ENCODE results near the gene GINM1. TPM values are rescaled to one million over a fixed set of nuclear protein-coding genes. Genes with fewer than 3 reads are reported as not detected.
A peak's percentile ranks its signal among the peaks of the same experiment; 100 is the strongest.

The GINM1 gene
- total RNA-seq, 1 donor from 2014 or later, result 36.5 TPM

DNA sequence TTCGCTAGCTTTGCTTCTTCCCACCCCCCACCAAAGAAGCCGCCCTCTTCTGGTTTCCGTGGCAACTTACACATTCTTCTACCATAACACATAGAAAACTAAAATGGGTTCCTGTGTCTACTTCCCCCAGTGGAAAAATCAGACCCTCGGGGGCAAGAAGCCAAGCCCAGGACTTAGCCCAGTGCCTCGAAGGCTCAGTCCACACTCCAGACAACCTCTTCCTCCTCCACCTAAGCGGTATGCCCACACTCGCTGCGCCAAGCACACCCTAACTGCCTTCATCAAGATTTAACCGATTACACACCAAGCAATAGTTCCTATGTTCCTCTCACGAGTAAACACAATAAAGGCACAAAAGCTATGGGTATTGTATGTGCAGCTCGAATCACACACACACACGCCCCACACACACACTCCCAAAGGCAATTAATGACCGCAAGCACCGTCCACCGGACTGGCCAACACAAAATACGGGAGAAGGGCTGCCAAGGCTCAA is 20.9 kb upstream of the GINM1 start:
- peak overlapping the region; percentile 100 for H3K27ac Mint-ChIP-seq (ENCODE audit: unreplicated experiment)
- peak overlapping the region; percentile 100 for H3K27ac ChIP-seq (ENCODE audit: low read depth, low read length)
- H3K27me3 Mint-ChIP-seq (ENCODE audit: low read depth, unreplicated experiment), result peaks cover 13% of the 10 kb centered on the region
- no peaks in the 10 kb centered on the region for H3K9me3 ChIP-seq (ENCODE audit: insufficient read depth, low read depth, low read length)
- peak overlapping the region; percentile 97 for H3K4me3 Mint-ChIP-seq (ENCODE audit: unreplicated experiment)
- TF ChIP-seq EZH2 (IDR thresholded peaks at IDR 0.05; ENCODE audit: insufficient read depth, low read length), result no peak
- TF ChIP-seq CTCF (IDR thresholded peaks at IDR 0.05; ENCODE audit: insufficient read depth, low read depth, low read length), result peak; percentile 13
- peak overlapping the region; percentile 100 for H3K4me3 ChIP-seq (ENCODE audit: insufficient read depth, low read depth, low read length)
- no peaks in the 10 kb centered on the region for H3K9me3 Mint-ChIP-seq (ENCODE audit: unreplicated experiment)
- DNase-seq (ENCODE audit: low read depth) (peak; percentile 62), FAIRE-seq (no peak)
- peaks cover 55% of the 10 kb centered on the region for H3K79me2 ChIP-seq (ENCODE audit: insufficient read depth, low read length)
- no peaks in the 10 kb centered on the region for H3K27me3 ChIP-seq (ENCODE audit: insufficient read depth, low read length)
- peaks cover 36% of the 10 kb centered on the region for H4K20me1 ChIP-seq (ENCODE audit: insufficient read depth, low read length)
- H3K36me3 ChIP-seq (ENCODE audit: insufficient read depth, low read length), result peaks cover 4% of the 10 kb centered on the region
- H3K4me2 ChIP-seq (ENCODE audit: low read length), result peak overlapping the region; percentile 94
- peaks cover 2% of the 10 kb centered on the region for H3K36me3 Mint-ChIP-seq (ENCODE audit: low read depth, unreplicated experiment)
- H3K4me1 ChIP-seq (ENCODE audit: insufficient read depth, low read length), result peaks cover 7% of the 10 kb centered on the region
- H3K4me1 Mint-ChIP-seq (ENCODE audit: low read depth, unreplicated experiment), result peaks cover 16% of the 10 kb centered on the region
- peak overlapping the region; percentile 100 for H3K9ac ChIP-seq (ENCODE audit: low read length)
- H2AFZ ChIP-seq (ENCODE audit: low read depth, low read length), result peak overlapping the region; percentile 55

DNA sequence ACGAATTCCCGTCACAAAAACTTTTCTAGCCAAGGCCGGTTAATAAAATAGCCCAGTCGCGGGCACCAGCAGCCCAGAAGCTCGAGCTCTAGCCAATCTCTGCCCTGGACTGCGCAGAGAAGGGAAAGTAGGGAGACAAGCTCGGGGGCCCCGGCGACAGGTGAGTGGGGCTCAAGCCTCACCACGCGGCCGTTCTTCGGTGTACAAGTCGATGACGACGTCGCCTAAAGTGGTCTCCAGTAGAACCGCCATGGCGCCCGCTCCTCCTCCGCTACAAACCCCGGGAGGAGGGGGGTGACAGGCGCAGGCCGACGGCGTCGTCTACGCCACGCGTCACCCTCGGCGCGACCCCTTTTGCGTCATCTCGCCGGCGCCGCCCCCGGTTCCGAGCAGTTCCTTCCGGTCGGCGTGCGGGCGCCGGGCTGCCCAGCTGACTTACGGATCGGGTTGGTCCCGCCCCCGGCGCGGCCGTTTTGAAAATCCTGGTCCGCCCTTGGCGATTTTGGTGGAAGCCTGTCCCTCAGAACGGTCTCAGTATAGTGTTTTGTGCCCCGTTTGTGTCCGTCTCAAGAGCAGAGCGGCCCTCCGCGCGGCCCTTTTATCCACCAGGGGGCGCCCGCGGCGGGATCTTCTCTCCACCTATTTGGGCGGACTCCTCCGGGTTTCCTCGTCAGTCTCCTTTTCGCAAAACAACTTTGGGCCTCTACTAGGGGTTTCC is 20.3 kb upstream of the GINM1 start, which contains the start of gene PPIL4:
Gene PPIL4, minus strand, starts transcription at position 290 of the 718 bp plus-strand sequence. Its CDS starts 38 bp downstream, at position 252.
- H3K4me3 ChIP-seq (ENCODE audit: insufficient read depth, low read depth, low read length), result peak within 1 kb of the TSS; percentile 100
- H3K4me1 Mint-ChIP-seq (ENCODE audit: low read depth, unreplicated experiment), result peaks cover 16% of the 10 kb centered on the region
- no peaks in the 10 kb centered on the region for H3K36me3 Mint-ChIP-seq (ENCODE audit: low read depth, unreplicated experiment)
- no peaks in the 10 kb centered on the region for H3K27me3 ChIP-seq (ENCODE audit: insufficient read depth, low read length)
- DNase-seq (ENCODE audit: low read depth), result peak; percentile 89
- H3K79me2 ChIP-seq (ENCODE audit: insufficient read depth, low read length), result peaks cover 49% of the 10 kb centered on the region
- peaks cover 19% of the 10 kb centered on the region for H3K27me3 Mint-ChIP-seq (ENCODE audit: low read depth, unreplicated experiment)
- peak within 1 kb of the TSS; percentile 100 for H3K27ac Mint-ChIP-seq (ENCODE audit: unreplicated experiment)
- FAIRE-seq, result no peak
- peaks cover 7% of the 10 kb centered on the region for H3K4me1 ChIP-seq (ENCODE audit: insufficient read depth, low read length)
- H2AFZ ChIP-seq (ENCODE audit: low read depth, low read length), result peak within 1 kb of the TSS; percentile 55
- H3K36me3 ChIP-seq (ENCODE audit: insufficient read depth, low read length), result peaks cover under 1% of the 10 kb centered on the region
- TF ChIP-seq CTCF (IDR thresholded peaks at IDR 0.05; ENCODE audit: insufficient read depth, low read depth, low read length) (peak; percentile 64), EZH2 (IDR thresholded peaks at IDR 0.05; ENCODE audit: insufficient read depth, low read length) (no peak)
- no peaks in the 10 kb centered on the region for H3K9me3 ChIP-seq (ENCODE audit: insufficient read depth, low read depth, low read length)
- H3K27ac ChIP-seq (ENCODE audit: low read depth, low read length), result peak within 1 kb of the TSS; percentile 100
- H3K4me3 Mint-ChIP-seq (ENCODE audit: unreplicated experiment), result peak within 1 kb of the TSS; percentile 97
- H4K20me1 ChIP-seq (ENCODE audit: insufficient read depth, low read length), result peaks cover 33% of the 10 kb centered on the region
- peak within 1 kb of the TSS; percentile 100 for H3K9ac ChIP-seq (ENCODE audit: low read length)
- no peaks in the 10 kb centered on the region for H3K9me3 Mint-ChIP-seq (ENCODE audit: unreplicated experiment)
- peak within 1 kb of the TSS; percentile 94 for H3K4me2 ChIP-seq (ENCODE audit: low read length)

DNA sequence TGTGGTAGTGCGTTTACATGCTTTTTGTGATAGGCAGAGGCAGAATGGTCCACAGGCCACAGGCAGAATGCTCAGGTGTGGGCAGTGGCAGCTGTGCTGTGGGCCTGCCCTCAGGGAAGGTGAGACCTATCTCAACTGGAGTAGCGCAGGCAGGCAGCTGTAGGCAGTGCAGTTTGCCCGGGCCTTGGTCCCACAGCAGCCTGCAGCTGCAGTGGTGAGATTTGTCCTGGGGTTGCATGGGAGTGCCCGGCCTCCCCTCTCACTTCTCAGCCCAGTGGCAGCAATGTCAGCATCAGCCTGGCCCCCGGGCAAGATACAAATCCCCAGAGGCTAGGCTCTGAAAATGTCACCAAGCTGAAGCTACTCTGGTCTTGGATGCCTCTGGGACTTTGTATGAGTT is 14.3 kb upstream of the GINM1 start:
- DNase-seq (ENCODE audit: low read depth) (no peak), FAIRE-seq (no peak)
- TF ChIP-seq CTCF (IDR thresholded peaks at IDR 0.05; ENCODE audit: insufficient read depth, low read depth, low read length) (no peak), EZH2 (IDR thresholded peaks at IDR 0.05; ENCODE audit: insufficient read depth, low read length) (no peak)
- no peaks in the 10 kb centered on the region for H3K36me3 Mint-ChIP-seq (ENCODE audit: low read depth, unreplicated experiment)
- no peak overlapping the region for H3K27ac Mint-ChIP-seq (ENCODE audit: unreplicated experiment)
- no peak overlapping the region for H3K9ac ChIP-seq (ENCODE audit: low read length)
- no peak overlapping the region for H3K27ac ChIP-seq (ENCODE audit: low read depth, low read length)
- no peaks in the 10 kb centered on the region for H3K79me2 ChIP-seq (ENCODE audit: insufficient read depth, low read length)
- no peaks in the 10 kb centered on the region for H4K20me1 ChIP-seq (ENCODE audit: insufficient read depth, low read length)
- peaks cover 2% of the 10 kb centered on the region for H3K27me3 ChIP-seq (ENCODE audit: insufficient read depth, low read length)
- no peak overlapping the region for H3K4me2 ChIP-seq (ENCODE audit: low read length)
- no peaks in the 10 kb centered on the region for H3K4me1 ChIP-seq (ENCODE audit: insufficient read depth, low read length)
- H3K4me3 Mint-ChIP-seq (ENCODE audit: unreplicated experiment), result no peak overlapping the region
- no peak overlapping the region for H3K4me3 ChIP-seq (ENCODE audit: insufficient read depth, low read depth, low read length)
- H3K9me3 ChIP-seq (ENCODE audit: insufficient read depth, low read depth, low read length), result no peaks in the 10 kb centered on the region
- H3K27me3 Mint-ChIP-seq (ENCODE audit: low read depth, unreplicated experiment), result peaks cover 46% of the 10 kb centered on the region
- no peaks in the 10 kb centered on the region for H3K36me3 ChIP-seq (ENCODE audit: insufficient read depth, low read length)
- no peaks in the 10 kb centered on the region for H3K9me3 Mint-ChIP-seq (ENCODE audit: unreplicated experiment)
- H3K4me1 Mint-ChIP-seq (ENCODE audit: low read depth, unreplicated experiment), result no peaks in the 10 kb centered on the region
- no peak overlapping the region for H2AFZ ChIP-seq (ENCODE audit: low read depth, low read length)

Data from astrocyte (in vitro differentiated cells and primary cell).